Heart left ventricle (tissue), 13 donors: ENCODE measurements around the gene ZNF474.

Experiments used
- CTCF ChIP-seq, 12 donors: fragments of 200-600 bp; sonication (generic) in 4 of 12; IDR thresholded peaks; one replicate each; pipeline versions ENCODE4 v1.5.0 to v1.8.0; 2018 to 2022; ENCODE audit warnings: antibody characterized with exemption in 12 of 12, mild to moderate bottlenecking in 5 of 12
- POLR2A ChIP-seq, 2 donors: fragments of 450-650 bp; IDR thresholded peaks; one replicate each; pipeline ENCODE4 v1.6.1; 2017; ENCODE audit warnings: antibody characterized with exemption in 2 of 2, mild to moderate bottlenecking in 2 of 2, moderate library complexity in 2 of 2
- donor health status: ischemic (EF 13 %, LVEDD 7.1; RV severe dilation, severe dysfunction).
- donor health status: DM: no; HTN: yes; CAD: no.
- donor health status: DM: no; HTN: no; CAD: no.
- donor health status: ischemic (EF 25% LVEDD 6.9; RV normal size, moderate dysfunction).
- donor health status: ischemic (EF 25% LVEDD 5.7; RV mildly dilated, moderate dysfunction).
- donor health status: ischemic (EF 35%, LVEDD 5.7; RV mildly dilated, moderate dysfunction).
- donor health status: nonischemic (EF 11% LVEDD 7.7; RV severe dilation, severe dysfunction).
- donor health status: DM: yes; HTN: yes; CAD: no.
- donor health status: PGD.
- donor health status: ischemic (EF 29% LVEDD 5.4; RV normal size, mild dysfunction).
- donor health status: nonischemic (EF 23%, LVEDD 6.1; RV moderate dilation, normal function).

- TF ChIP-seq CTCF (IDR thresholded peaks at IDR 0.05) (no peak), POLR2A (IDR thresholded peaks at IDR 0.05) (no peak)
Measured at GRCh38 chr5:122184676-122185255, 55.4 kb downstream of the ZNF474 start.
